HL-60 (cell line): ENCODE data around the gene AIFM1.

Experiments
- DNase-seq, 2 experiments: peaks; one replicate each; pipeline ENCODE4 v3.0.0-alpha.2; 2010 to 2020; ENCODE audit warnings: low read depth in 1 of 2, low spot score in 1 of 2
- H3K27ac ChIP-seq: fragments of 250-450 bp; sonication (Bioruptor Pico); replicated peaks from 2 replicates; pipeline ENCODE4 v1.5.1; 2020; ENCODE audit warnings: mild to moderate bottlenecking, moderate library complexity
- H3K27me3 ChIP-seq: fragments of 250-450 bp; sonication (Bioruptor Pico); 2 replicates; pipeline ENCODE4 v1.5.1; 2021; ENCODE audit warnings: mild to moderate bottlenecking, moderate library complexity; ENCODE audit not compliant: insufficient read depth, poor library complexity, severe bottlenecking
- H3K4me3 ChIP-seq: replicated peaks from 2 replicates; pipeline ENCODE4 v1.5.1; 2011; ENCODE audit warnings: mild to moderate bottlenecking, control low read depth, low read length; ENCODE audit not compliant: insufficient read depth
- CTCF ChIP-seq: IDR thresholded peaks from one replicate; pipeline ENCODE4 v1.5.1; 2011; ENCODE audit warnings: low read length, control low read depth, inconsistent platforms; ENCODE audit not compliant: insufficient read depth
- GABPA ChIP-seq: IDR thresholded peaks from 2 replicates; pipeline ENCODE4 v1.6.1; 2012; ENCODE audit warnings: low read depth
- POLR2AphosphoS5 ChIP-seq: IDR thresholded peaks from 2 replicates; pipeline ENCODE4 v1.6.1; 2012; ENCODE audit warnings: low read depth
- REST ChIP-seq: IDR thresholded peaks from 2 replicates; pipeline ENCODE4 v1.6.1; 2012; ENCODE audit warnings: low read depth; ENCODE audit not compliant: insufficient replicate concordance
- SPI1 ChIP-seq: IDR thresholded peaks from 2 replicates; pipeline ENCODE4 v1.6.1; 2012; ENCODE audit warnings: low read depth, mild to moderate bottlenecking, borderline replicate concordance

AIFM1 gene

GRCh38 chrX:130196466-130196865 lies 30.8 kb upstream of the AIFM1 start:
- Histone ChIP-seq H3K27me3 (no peaks in the 10 kb centered on the region), H3K27ac (no peak overlapping the region), H3K4me3 (no peak overlapping the region)
- TF ChIP-seq GABPA (no peak), CTCF (no peak), SPI1 (no peak), POLR2AphosphoS5 (no peak)
- no peak for DNase-seq

DNA sequence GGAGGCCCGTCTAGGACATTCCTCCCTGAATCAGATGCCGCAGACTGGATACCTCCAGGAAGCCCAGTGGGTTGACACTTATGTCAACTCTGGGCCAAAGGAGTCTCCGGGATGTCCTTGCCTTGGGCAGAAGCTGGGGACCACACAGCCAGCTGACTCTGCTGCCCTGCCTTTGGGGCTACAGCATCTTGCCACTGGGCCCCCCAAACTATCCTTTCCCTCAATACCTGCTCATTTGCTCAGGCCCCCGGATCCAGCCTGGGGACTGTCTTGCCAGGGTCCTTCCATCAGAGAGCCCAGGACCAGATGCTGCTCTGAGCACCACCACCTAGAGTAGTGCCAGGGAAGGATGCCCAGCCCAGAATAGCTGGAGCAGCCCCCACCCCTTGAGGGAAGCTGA lies 25.2 kb upstream of the AIFM1 start:
- Histone ChIP-seq H3K27me3 (no peaks in the 10 kb centered on the region), H3K27ac (no peak overlapping the region), H3K4me3 (no peak overlapping the region)
- TF ChIP-seq CTCF (no peak), SPI1 (no peak), POLR2AphosphoS5 (no peak), GABPA (no peak), REST (no peak)
- no peak for DNase-seq

DNA sequence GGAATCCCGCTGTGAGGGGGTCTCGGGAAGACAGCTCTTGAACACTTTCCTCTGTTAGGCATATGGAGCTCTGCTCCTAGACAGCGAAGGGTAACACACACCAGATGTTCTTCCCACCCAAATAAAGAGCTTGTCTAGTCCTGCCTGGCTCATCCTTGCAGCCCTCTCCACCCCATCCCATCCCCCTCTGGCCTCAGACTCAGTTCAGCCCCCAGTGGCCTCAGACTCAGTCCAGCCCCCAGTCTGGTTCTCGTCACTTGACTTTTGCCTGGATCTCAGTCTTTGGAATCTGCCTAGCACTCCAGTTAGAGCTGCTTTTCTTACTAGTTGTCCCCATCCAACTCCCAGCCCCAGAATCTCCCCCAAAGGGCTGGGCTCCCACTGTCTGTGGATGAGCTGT lies 21.0 kb upstream of the AIFM1 start:
- no peak for DNase-seq
- H3K4me3 ChIP-seq = no peak overlapping the region
- TF ChIP-seq REST (no peak), GABPA (no peak), CTCF (no peak), SPI1 (no peak), POLR2AphosphoS5 (no peak)
- no peak overlapping the region for H3K27ac ChIP-seq
- H3K27me3 ChIP-seq = no peaks in the 10 kb centered on the region

DNA sequence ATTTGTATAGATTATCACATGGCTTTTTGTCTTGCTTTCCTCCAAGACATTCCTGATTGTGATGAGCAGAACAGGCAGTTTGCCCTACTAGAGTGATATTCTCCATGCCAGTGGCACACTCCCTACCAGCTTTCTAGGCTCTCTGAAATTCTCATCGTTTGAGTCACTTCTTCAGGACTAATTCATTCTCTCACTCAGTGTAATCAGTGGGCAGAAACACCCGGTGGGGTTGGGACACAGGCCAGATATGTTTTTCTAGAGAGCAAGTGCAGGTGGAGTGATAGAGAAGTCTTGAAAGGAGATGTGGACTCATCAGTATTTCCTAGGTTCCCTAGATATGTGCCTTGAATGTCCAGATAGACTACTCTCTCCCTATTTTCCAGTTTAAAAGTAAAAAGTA lies 19.2 kb upstream of the AIFM1 start:
- DNase-seq = no peak
- TF ChIP-seq CTCF = no peak
- no peak overlapping the region for H3K4me3 ChIP-seq
- no peaks in the 10 kb centered on the region for H3K27me3 ChIP-seq
- no peak overlapping the region for H3K27ac ChIP-seq
